Endothelial cell (in vitro differentiated cells): ENCODE data around the gene PTPRT. TPM values are rescaled to one million over a fixed set of nuclear protein-coding genes. Genes with fewer than 3 reads are reported as not detected.
"Not testable (repeated sequence)": the region's sequence is repeated elsewhere in the genome, so short reads cannot be mapped to it uniquely, and the experiment has no call there.

ENCODE experiments used
- DNase-seq: peaks from one replicate; pipeline ENCODE4 v3.0.0; 2021; ENCODE audit warnings: low spot score
- H3K27ac Mint-ChIP-seq: one replicate; pipeline ENCODE4 v1.8.0; 2021; ENCODE audit warnings: mixed read lengths, inconsistent platforms; ENCODE audit not compliant: unreplicated experiment
- H3K27me3 Mint-ChIP-seq: one replicate; pipeline ENCODE4 v1.8.0; 2021; ENCODE audit warnings: mild to moderate bottlenecking, moderate library complexity, mixed read lengths, inconsistent platforms; ENCODE audit not compliant: unreplicated experiment
- H3K36me3 Mint-ChIP-seq: one replicate; pipeline ENCODE4 v1.8.0; 2021; ENCODE audit warnings: mild to moderate bottlenecking, low read depth, mixed read lengths, inconsistent platforms; ENCODE audit not compliant: unreplicated experiment
- H3K4me1 Mint-ChIP-seq: one replicate; pipeline ENCODE4 v1.8.0; 2021; ENCODE audit warnings: mild to moderate bottlenecking, mixed read lengths, inconsistent platforms; ENCODE audit not compliant: unreplicated experiment
- H3K4me3 Mint-ChIP-seq: one replicate; pipeline ENCODE4 v1.8.0; 2021; ENCODE audit warnings: mild to moderate bottlenecking, mixed read lengths, inconsistent platforms; ENCODE audit not compliant: unreplicated experiment
- H3K9me3 Mint-ChIP-seq: one replicate; pipeline ENCODE4 v1.8.0; 2021; ENCODE audit warnings: mixed read lengths, inconsistent platforms; ENCODE audit not compliant: unreplicated experiment
- CTCF ChIP-seq: fragments of 200-600 bp; sonication (generic); IDR thresholded peaks from one replicate; pipeline ENCODE4 v1.5.0; 2021; ENCODE audit warnings: antibody characterized with exemption; ENCODE audit not compliant: unreplicated experiment
- total RNA-seq: library from RNA; stranded (reverse); fragmentation: NEBNext Ultra II Directional; extraction: Animal tissue kit (Norgen Biotek cat#: 25700); gene quantifications from one replicate; pipeline ENCODE4 v1.2.1, GENCODE V29; 2021; ENCODE audit not compliant: unreplicated experiment

The PTPRT gene
- total RNA-seq, 1 donor from 2014 or later, result 0.10 TPM

DNA sequence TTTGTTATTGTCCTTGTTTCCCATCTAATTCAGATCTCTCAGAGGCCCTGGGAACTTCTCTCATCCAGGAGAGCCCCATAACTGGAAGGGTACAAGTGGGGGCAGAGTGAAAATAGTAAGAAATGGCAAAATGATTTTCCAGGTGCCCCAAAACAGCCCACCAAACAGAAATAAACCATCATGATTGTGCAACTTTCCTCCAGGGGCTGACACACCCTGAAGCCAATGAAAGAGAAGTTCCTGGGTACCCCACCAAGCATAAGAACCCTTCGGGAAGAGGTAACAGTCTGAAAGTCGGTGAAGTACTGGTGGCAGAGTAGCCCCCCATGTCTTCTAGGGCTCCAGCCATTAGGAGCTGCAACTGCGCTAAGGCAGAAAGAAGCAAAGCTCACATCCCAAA, 282.0 kb downstream of the PTPRT start:
- Mint-ChIP-seq H3K27me3 (peaks cover 6% of the 10 kb centered on the region), H3K36me3 (no peaks in the 10 kb centered on the region), H3K27ac (no peak overlapping the region), H3K4me3 (no peak overlapping the region), H3K9me3 (peaks cover 20% of the 10 kb centered on the region), H3K4me1 (no peaks in the 10 kb centered on the region)
- no peak for TF ChIP-seq CTCF
- no peak for DNase-seq

DNA sequence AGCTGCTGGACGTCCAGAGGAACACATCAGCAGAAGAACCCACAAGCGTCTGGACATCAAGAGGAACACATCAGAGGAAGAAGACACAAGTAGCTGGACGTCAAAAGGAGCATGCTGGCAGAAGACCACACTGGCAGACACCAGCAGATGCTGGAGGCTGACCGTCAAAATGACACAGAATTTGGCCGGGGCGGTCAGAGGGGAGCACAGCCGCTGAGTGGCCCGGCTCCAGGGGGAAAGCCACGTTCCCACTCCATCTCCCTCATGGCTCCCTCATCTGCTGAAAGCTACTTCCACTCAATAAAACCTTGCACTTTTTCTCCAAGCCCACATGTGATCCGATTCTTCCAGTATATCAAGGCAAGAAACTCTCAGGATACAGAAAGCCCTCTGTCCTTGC, 283.6 kb downstream of the PTPRT start:
- H3K27me3 Mint-ChIP-seq, result peaks cover 9% of the 10 kb centered on the region
- no peaks in the 10 kb centered on the region for H3K4me1 Mint-ChIP-seq
- H3K9me3 Mint-ChIP-seq, result peaks cover 22% of the 10 kb centered on the region
- no peak overlapping the region for H3K4me3 Mint-ChIP-seq
- DNase-seq, result no peak
- no peak overlapping the region for H3K27ac Mint-ChIP-seq
- TF ChIP-seq CTCF, result no peak
- peaks cover 1% of the 10 kb centered on the region for H3K36me3 Mint-ChIP-seq

GRCh38 chr20:42902509-42902908, 287.2 kb downstream of the PTPRT start:
- peaks cover 30% of the 10 kb centered on the region for H3K9me3 Mint-ChIP-seq
- H3K4me1 Mint-ChIP-seq, result no peaks in the 10 kb centered on the region
- peaks cover 5% of the 10 kb centered on the region for H3K36me3 Mint-ChIP-seq
- no peak overlapping the region for H3K4me3 Mint-ChIP-seq
- TF ChIP-seq CTCF, result no peak
- no peak for DNase-seq
- peaks cover 5% of the 10 kb centered on the region for H3K27me3 Mint-ChIP-seq
- no peak overlapping the region for H3K27ac Mint-ChIP-seq

DNA sequence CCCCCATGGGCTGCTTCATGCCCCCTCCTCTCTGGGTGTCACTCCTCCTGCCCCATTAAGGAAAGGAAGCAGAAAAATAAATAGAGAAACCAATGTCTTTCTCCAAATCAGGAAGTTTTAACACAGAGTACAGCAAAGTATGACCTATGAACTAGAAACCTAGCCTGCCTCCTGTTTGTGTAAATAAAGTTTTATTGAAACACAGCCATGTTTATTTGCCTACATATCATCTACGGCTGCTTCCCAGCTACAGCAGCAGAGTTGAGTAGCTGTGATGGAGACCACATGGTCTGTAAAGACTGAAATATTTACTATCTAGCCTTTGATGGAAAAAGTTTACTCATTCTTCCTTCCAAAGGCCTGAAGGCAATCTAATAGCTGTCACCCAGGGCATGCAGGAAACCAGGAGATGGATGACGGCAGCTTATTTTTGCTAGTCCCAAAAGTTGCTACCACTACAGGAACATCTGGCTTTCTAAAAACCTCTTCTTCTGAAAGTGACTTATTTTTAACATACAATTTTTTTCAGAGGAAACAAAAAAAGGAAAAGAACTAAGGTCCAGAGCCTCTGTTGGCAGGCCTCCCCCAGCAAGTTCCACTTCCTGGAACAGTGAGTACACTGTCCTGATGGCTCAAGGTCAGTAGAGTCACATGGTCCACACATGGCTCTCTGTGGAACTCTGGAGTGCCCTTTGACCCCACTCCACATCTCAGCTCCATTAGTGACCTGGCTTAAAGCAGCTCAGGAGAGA, 287.8 kb downstream of the PTPRT start:
- H3K9me3 Mint-ChIP-seq, result peaks cover 29% of the 10 kb centered on the region
- no peak overlapping the region for H3K4me3 Mint-ChIP-seq
- H3K36me3 Mint-ChIP-seq, result peaks cover 5% of the 10 kb centered on the region
- H3K27ac Mint-ChIP-seq, result no peak overlapping the region
- no peak for DNase-seq
- no peak for TF ChIP-seq CTCF
- H3K4me1 Mint-ChIP-seq, result no peaks in the 10 kb centered on the region
- peaks cover 5% of the 10 kb centered on the region for H3K27me3 Mint-ChIP-seq

- H3K9me3 Mint-ChIP-seq, result peaks cover 18% of the 10 kb centered on the region
- not testable (repeated sequence) for H3K27me3 Mint-ChIP-seq, DNase-seq, H3K4me1 Mint-ChIP-seq, H3K36me3 Mint-ChIP-seq, H3K27ac Mint-ChIP-seq, H3K4me3 Mint-ChIP-seq
These were observed 288.9 kb downstream of the PTPRT start for GRCh38 chr20:42900764-42901163.
